ENCODE results near the gene OTUD1.

The OTUD1 gene

DNA sequence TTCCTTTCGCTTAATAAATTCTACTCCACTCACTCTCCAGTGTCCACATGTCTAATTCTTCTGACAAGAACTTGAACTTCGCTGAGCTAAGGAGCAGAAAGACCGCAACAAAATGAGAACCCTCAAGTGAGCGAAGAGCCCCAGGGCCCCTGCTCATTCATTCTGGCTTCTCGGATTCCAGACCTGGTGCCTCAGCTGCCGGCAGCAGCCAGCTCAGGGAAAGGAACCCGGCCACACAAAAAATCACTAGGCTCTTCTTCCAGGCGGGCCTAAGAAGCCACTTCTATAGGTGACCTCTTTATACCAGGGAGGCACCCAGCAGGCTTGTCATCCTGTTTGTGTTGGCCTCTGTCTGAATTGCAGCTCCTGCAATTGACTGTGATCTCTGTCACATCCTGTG lies 33.3 kb downstream of the OTUD1 start:
- DNase-seq (ENCODE audit: extremely low read depth, insufficient read length), result no peak
- TF ChIP-seq CTCF (IDR thresholded peaks at IDR 0.05; ENCODE audit: insufficient read depth, low read length, poor library complexity, severe bottlenecking), result no peak
- no peak overlapping the region for H3K4me3 ChIP-seq (replicated peaks; ENCODE audit: low read depth, low read length)
- no peaks in the 10 kb centered on the region for H3K36me3 ChIP-seq (ENCODE audit: control insufficient read depth, insufficient read depth, low read length)
- H3K27me3 ChIP-seq (replicated peaks; ENCODE audit: control insufficient read depth, insufficient read depth, low read length), result peaks cover 2% of the 10 kb centered on the region; the same call in 1 of the 2 replicates

GRCh38 chr10:23474081-23474480 lies 35.2 kb downstream of the OTUD1 start:
- Histone ChIP-seq H3K27me3 (replicated peaks; ENCODE audit: control insufficient read depth, insufficient read depth, low read length) (peaks cover 2% of the 10 kb centered on the region; the same call in 1 of the 2 replicates), H3K4me3 (replicated peaks; ENCODE audit: low read depth, low read length) (no peak overlapping the region), H3K36me3 (ENCODE audit: control insufficient read depth, insufficient read depth, low read length) (no peaks in the 10 kb centered on the region)
- DNase-seq (ENCODE audit: extremely low read depth, insufficient read length), result no peak
- TF ChIP-seq CTCF (IDR thresholded peaks at IDR 0.05; ENCODE audit: insufficient read depth, low read length, poor library complexity, severe bottlenecking), result no peak

DNA sequence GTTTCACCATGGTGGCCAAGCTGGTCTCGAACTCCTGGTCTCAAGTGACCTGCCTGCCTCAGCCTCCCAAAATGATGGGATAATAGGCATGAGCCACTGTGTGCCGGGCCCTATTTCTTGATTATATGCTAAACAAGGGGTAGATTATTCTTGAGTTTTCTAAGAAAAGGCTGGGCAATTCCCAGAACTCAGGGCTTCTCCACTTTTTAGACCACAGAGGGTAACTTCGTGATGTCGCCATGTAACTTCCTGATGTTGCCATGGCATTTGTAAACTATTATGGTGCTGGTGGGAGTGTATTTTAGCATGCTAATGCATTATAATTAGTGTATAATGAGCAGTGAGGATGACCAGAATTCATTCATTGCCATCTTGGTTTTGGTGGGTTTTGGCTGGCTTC lies 35.8 kb downstream of the OTUD1 start:
- Histone ChIP-seq H3K36me3 (ENCODE audit: control insufficient read depth, insufficient read depth, low read length) (no peaks in the 10 kb centered on the region), H3K27me3 (replicated peaks; ENCODE audit: control insufficient read depth, insufficient read depth, low read length) (peaks cover 2% of the 10 kb centered on the region; the same call in 1 of the 2 replicates), H3K4me3 (replicated peaks; ENCODE audit: low read depth, low read length) (no peak overlapping the region)
- DNase-seq (ENCODE audit: extremely low read depth, insufficient read length), result no peak
- no peak for TF ChIP-seq CTCF (IDR thresholded peaks at IDR 0.05; ENCODE audit: insufficient read depth, low read length, poor library complexity, severe bottlenecking)

GRCh38 chr10:23478570-23478969 lies 39.7 kb downstream of the OTUD1 start:
- Histone ChIP-seq H3K27me3 (replicated peaks; ENCODE audit: control insufficient read depth, insufficient read depth, low read length) (no peaks in the 10 kb centered on the region), H3K4me3 (replicated peaks; ENCODE audit: low read depth, low read length) (no peak overlapping the region), H3K36me3 (ENCODE audit: control insufficient read depth, insufficient read depth, low read length) (no peaks in the 10 kb centered on the region)
- DNase-seq (ENCODE audit: extremely low read depth, insufficient read length), result no peak
- no peak for TF ChIP-seq CTCF (IDR thresholded peaks at IDR 0.05; ENCODE audit: insufficient read depth, low read length, poor library complexity, severe bottlenecking)

DNA sequence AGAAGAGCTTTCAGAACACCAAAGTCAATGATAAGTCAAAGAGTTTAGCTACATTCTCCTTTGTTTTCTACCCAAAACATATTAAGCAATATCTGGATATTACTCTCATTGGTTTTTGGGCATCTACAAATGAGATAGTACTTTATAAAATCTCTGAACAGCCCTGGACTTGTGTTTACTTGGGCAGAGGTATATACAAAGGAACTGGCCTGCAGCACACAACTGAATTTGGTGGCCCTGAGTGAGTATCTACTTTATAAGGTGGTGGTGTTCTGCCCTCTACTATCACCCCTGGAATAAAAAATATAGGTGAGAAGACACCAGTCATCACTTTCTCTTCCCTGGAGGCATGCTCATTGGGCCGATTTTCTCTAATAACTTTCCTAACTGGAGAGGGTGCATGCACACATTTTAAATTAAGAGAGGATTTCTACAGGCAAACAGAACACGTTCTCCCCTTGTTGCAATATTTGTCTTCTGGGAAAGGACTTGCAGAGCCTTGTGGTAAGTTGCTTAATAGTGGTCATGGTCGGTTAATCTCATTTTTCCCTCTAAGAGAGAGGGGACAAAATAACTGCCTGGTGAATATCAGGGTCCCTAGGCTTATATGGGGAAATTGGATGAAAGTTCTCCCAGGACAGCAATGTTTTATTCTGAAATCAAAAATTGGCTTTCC lies 41.1 kb downstream of the OTUD1 start:
- H3K36me3 ChIP-seq (ENCODE audit: control insufficient read depth, insufficient read depth, low read length), result no peaks in the 10 kb centered on the region
- no peak for DNase-seq (ENCODE audit: extremely low read depth, insufficient read length)

More for the DNA sequence above, 41.1 kb downstream of the OTUD1 start:
- Histone ChIP-seq H3K4me3 (replicated peaks; ENCODE audit: low read depth, low read length) (no peak overlapping the region), H3K27me3 (replicated peaks; ENCODE audit: control insufficient read depth, insufficient read depth, low read length) (no peaks in the 10 kb centered on the region)
- TF ChIP-seq CTCF (IDR thresholded peaks at IDR 0.05; ENCODE audit: insufficient read depth, low read length, poor library complexity, severe bottlenecking), result no peak
